Peyer's patch (tissue), 4 donors: ENCODE measurements around the gene TRIM8. TPM values are rescaled to one million over a fixed set of nuclear protein-coding genes. Genes with fewer than 3 reads are reported as not detected.
"Not testable (repeated sequence)": the region's sequence is repeated elsewhere in the genome, so short reads cannot be mapped to it uniquely, and the experiment has no call there.

Experiments used
- DNase-seq, 3 donors: peaks; one replicate each; pipeline ENCODE4 v3.0.0-alpha.2; 2017 to 2019
- H3K27ac ChIP-seq, 4 donors: fragments of 200-600 bp; sonication (generic); one replicate each; pipeline ENCODE4 v1.5.1; 2016 to 2019
- H3K27me3 ChIP-seq, 2 donors: fragments of 200-600 bp; sonication (generic); one replicate each; pipeline ENCODE4 v1.5.1; 2019
- H3K36me3 ChIP-seq, 3 donors: fragments of 200-600 bp; sonication (generic); one replicate each; pipeline ENCODE4 v1.5.1; 2016 to 2019
- H3K4me1 ChIP-seq, 4 donors: fragments of 200-600 bp; sonication (generic); one replicate each; pipeline ENCODE4 v1.5.1; 2016 to 2019
- H3K4me3 ChIP-seq, 4 donors: fragments of 200-600 bp; sonication (generic); 1 replicate in 3 of 4; 2 replicates in 1 of 4; pipeline ENCODE4 v1.5.1; 2016 to 2019; ENCODE audit warnings: mild to moderate bottlenecking in 1 of 4
- H3K9me3 ChIP-seq, 4 donors: fragments of 200-600 bp; sonication (generic); one replicate each; pipeline ENCODE4 v1.5.1; 2016 to 2019; ENCODE audit warnings: mild to moderate bottlenecking in 1 of 4
- POLR2A ChIP-seq, 2 donors: fragments of 450-650 bp; IDR thresholded peaks; one replicate each; pipeline ENCODE4 v1.5.1; 2017; ENCODE audit warnings: antibody characterized with exemption in 2 of 2, mild to moderate bottlenecking in 2 of 2, moderate library complexity in 2 of 2
- total RNA-seq, 4 donors: library from RNA; depleted of rRNA; stranded (reverse); fragments of >200 nt; gene quantifications; one replicate each; pipeline ENCODE4 v1.1.0, GENCODE V29; 2016
- TF ChIP-seq, protein P1 (sequence below), 6 experiments: fragments of 450-650 bp in 4 of 6; fragments of 200-600 bp in 2 of 6; sonication (generic) in 1 of 6; IDR thresholded peaks; one replicate each; pipeline ENCODE4 v1.5.1; 2017 to 2019; ENCODE audit warnings: antibody characterized with exemption in 6 of 6, mild to moderate bottlenecking in 3 of 6, moderate library complexity in 1 of 6

Gene TRIM8
- total RNA-seq, 4 donors from 2014 or later: 88.3 to 154 (median 119) TPM

DNA sequence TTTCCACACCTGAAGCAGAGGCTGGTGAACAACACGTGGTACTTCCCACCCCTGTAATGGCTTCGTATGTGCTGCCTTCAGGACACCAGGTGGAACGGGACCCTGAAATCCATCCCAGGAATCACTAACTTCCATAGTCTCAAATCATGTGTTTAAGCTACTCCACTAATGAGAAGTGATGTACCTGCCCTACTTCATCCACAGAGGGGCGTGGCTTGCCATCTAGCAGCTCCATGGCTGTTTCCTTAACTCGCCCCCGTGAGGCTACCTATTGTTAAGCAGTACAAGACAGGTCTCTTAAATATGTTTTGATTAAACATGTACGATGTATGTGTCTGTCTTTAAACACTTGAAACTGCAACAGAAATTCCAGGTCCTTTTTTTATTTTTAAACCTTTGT, 38.1 kb downstream of the TRIM8 start:
- peak in 1 of 3 donors; percentile 46 for DNase-seq
- Histone ChIP-seq H3K36me3 (peaks cover 0 to 13% (median 0%) of the 10 kb centered on the region in 3 donors), H3K27me3 (no peaks in the 10 kb centered on the region), H3K4me1 (peaks cover 0 to 16% (median 3%) of the 10 kb centered on the region in 4 donors), H3K27ac (no peak overlapping the region), H3K9me3 (no peaks in the 10 kb centered on the region), H3K4me3 (no peak overlapping the region)
- TF ChIP-seq, protein P1, sequence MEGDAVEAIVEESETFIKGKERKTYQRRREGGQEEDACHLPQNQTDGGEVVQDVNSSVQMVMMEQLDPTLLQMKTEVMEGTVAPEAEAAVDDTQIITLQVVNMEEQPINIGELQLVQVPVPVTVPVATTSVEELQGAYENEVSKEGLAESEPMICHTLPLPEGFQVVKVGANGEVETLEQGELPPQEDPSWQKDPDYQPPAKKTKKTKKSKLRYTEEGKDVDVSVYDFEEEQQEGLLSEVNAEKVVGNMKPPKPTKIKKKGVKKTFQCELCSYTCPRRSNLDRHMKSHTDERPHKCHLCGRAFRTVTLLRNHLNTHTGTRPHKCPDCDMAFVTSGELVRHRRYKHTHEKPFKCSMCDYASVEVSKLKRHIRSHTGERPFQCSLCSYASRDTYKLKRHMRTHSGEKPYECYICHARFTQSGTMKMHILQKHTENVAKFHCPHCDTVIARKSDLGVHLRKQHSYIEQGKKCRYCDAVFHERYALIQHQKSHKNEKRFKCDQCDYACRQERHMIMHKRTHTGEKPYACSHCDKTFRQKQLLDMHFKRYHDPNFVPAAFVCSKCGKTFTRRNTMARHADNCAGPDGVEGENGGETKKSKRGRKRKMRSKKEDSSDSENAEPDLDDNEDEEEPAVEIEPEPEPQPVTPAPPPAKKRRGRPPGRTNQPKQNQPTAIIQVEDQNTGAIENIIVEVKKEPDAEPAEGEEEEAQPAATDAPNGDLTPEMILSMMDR (IDR thresholded peaks at IDR 0.05): no peak
- no peak for TF ChIP-seq POLR2A (IDR thresholded peaks at IDR 0.05)

DNA sequence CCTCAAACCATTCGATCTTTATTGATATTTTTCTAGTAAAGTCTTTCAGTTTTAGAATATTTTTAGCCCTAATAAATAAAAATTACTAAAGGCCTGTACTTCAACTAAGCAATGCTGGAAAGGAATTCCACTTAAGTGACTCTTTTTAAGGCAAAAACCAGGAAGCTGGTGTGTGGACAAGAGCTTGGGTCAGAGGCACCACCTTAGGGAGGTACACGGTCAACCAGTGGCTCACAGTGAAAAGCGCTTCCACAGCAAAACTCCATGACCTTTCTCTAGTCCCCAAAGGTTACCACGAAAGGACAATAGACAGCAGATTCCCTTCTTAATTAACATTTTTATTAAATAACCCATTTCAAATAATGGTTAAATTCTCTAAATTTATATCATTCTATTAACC, 38.7 kb downstream of the TRIM8 start:
- no peak for DNase-seq
- H3K4me3 ChIP-seq: no peak overlapping the region
- no peaks in the 10 kb centered on the region for H3K9me3 ChIP-seq
- H3K27ac ChIP-seq: no peak overlapping the region
- peaks cover 0 to 13% (median 0%) of the 10 kb centered on the region in 3 donors for H3K36me3 ChIP-seq
- no peaks in the 10 kb centered on the region for H3K27me3 ChIP-seq
- TF ChIP-seq POLR2A (IDR thresholded peaks at IDR 0.05): no peak
- TF ChIP-seq, protein P1 (IDR thresholded peaks at IDR 0.05): no peak
- peaks cover 0 to 10% (median 3%) of the 10 kb centered on the region in 4 donors for H3K4me1 ChIP-seq

DNA sequence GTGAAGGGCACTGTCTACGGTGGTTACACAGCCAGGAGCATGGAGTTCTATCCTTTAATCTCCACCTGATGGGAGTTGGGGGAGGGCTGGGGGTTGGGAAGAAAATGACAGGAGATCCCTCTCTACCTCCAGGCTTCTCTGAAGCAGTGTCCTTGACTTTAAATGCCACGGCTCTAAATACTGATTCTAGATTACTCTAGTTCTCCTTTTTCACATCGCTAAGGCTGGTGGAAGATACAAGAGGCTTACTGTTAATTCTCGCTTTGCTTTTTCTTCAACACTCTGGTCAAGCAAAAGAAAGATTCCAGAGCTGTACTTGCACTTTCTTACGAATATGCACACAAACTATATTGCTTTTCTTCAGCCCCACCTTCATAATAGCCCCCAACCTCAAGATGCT, 39.5 kb downstream of the TRIM8 start:
- DNase-seq: peak in 1 of 3 donors; percentile 14
- Histone ChIP-seq H3K4me3 (no peak overlapping the region), H3K9me3 (no peaks in the 10 kb centered on the region), H3K27me3 (no peaks in the 10 kb centered on the region), H3K4me1 (peaks cover 0 to 6% (median 1%) of the 10 kb centered on the region in 4 donors), H3K27ac (no peak overlapping the region), H3K36me3 (peaks cover 0 to 13% (median 0%) of the 10 kb centered on the region in 3 donors)
- TF ChIP-seq POLR2A (IDR thresholded peaks at IDR 0.05): no peak
- TF ChIP-seq, protein P1 (IDR thresholded peaks at IDR 0.05): no peak

DNA sequence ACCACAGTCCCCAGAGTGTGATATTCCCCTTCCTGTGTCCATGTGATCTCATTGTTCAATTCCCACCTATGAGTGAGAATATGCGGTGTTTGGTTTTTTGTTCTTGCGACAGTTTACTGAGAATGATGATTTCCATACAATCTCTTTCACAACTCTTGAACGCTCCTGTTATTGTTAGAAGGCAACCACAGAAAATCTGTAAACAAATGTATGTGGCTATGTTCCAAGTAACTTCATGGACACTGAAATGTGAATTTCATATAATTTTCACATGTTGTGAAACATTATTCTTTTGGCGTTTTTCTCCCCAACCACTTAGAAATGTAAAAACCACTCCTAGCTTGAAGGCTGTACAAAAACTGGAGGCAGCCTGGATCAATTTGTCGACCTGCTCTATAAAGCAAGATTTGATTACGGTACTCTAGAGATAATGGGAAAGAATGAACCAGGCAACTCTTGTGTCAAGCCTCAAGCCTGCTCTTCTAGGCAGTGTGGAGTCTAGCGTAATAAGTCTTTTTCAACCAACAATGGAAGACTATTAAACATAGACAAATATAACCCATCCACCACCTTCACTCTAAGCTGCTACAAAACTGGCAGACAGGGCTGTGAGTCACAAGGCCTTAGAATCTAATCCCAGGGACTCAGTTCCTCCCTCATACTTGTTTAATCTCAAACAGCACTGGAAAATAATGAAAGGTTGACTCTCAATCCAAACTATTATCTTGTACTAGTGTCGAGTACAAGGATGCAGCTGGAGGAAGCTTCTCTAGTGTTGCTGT, 47.2 kb downstream of the TRIM8 start:
- Histone ChIP-seq H3K9me3 (no peaks in the 10 kb centered on the region), H3K27ac (no peak overlapping the region), H3K4me3 (no peak overlapping the region), H3K36me3 (peaks cover 0 to 6% (median 0%) of the 10 kb centered on the region in 3 donors), H3K4me1 (no peaks in the 10 kb centered on the region), H3K27me3 (no peaks in the 10 kb centered on the region)
- TF ChIP-seq, protein P1 (IDR thresholded peaks at IDR 0.05): no peak
- no peak for TF ChIP-seq POLR2A (IDR thresholded peaks at IDR 0.05)
- no peak for DNase-seq

DNA sequence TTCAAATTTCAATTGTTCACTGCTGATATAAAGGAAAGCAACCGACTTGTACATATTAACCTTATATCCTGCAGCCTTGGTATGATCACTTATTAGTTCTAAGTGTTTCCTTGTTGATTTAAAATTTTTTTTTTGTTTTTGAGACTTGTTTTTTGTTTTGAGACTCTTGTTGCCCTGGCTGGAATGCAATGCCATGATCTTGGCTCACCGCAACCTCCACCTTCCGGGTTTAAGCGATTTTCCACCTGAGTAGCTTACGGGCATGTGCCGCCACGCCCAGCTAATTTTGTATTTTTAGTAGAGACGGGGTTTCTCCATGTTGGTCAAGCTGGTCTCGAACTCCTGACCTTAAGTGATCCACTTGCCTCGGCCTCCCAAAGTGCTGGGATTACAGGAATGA, 51.1 kb downstream of the TRIM8 start:
- not testable (repeated sequence) for H3K4me1 ChIP-seq, H3K27me3 ChIP-seq, DNase-seq, H3K9me3 ChIP-seq, H3K27ac ChIP-seq, H3K4me3 ChIP-seq
- peaks cover 0 to 11% (median 0%) of the 10 kb centered on the region in 3 donors for H3K36me3 ChIP-seq

DNA sequence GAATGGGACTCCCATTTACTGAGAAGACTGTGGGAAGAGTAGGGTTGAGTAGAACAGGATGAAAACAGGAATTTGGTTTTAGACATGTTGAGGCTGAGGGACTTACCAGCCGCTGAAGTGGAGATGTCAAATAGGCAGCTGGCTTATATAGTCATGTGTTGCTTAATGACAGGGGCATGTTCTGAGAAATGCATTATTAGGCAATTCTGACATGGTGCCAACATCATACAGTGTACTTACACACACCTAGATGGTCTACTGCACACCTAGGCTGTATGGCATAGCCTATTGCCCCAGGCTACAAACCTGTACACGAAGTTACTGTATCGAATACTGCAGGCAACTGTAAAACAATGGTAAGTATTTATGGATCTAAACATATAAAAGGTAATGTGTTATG, 52.5 kb downstream of the TRIM8 start:
- Histone ChIP-seq H3K36me3 (peaks cover 0 to 11% (median 0%) of the 10 kb centered on the region in 3 donors), H3K4me3 (no peak overlapping the region), H3K27me3 (no peaks in the 10 kb centered on the region), H3K27ac (no peak overlapping the region), H3K4me1 (no peaks in the 10 kb centered on the region), H3K9me3 (no peaks in the 10 kb centered on the region)
- no peak for DNase-seq
- no peak for TF ChIP-seq POLR2A (IDR thresholded peaks at IDR 0.05)
- TF ChIP-seq, protein P1 (IDR thresholded peaks at IDR 0.05): no peak
